DOHH2 (cell line): ENCODE results near the gene FAM76B.

Experiments
- EZH2phosphoT487 ChIP-seq: fragments of 200-600 bp; sonication (generic); IDR thresholded peaks from 2 replicates; pipeline ENCODE4 v1.6.1; 2017; ENCODE audit warnings: borderline replicate concordance, mild to moderate bottlenecking, antibody characterized with exemption, low read length, moderate library complexity, mixed read lengths
- TF ChIP-seq, protein P1 (sequence below): fragments of 200-600 bp; sonication (generic); IDR thresholded peaks from one replicate; pipeline ENCODE4 v1.5.1; 2014; ENCODE audit warnings: antibody characterized with exemption, mild to moderate bottlenecking, low read depth, low read length; ENCODE audit not compliant: poor library complexity, severe bottlenecking

DNA sequence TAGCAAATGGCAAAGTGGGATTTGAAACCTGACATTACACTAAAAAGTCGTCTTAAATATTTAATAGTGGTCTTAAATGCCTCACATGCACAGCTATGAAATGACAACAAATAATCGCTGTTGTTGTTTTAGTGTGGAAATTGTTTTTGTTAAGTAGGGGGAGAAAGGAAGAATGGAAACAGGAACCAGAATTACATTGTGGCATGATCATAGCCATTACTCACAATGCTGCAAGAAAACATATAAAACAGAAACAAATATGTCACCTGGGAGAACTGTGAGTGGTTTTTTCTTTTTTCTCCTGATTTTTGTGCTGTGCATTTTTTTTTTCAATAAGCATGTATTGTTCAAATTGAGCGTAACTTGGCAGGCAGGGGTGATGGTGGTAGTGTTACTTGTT is 22.9 kb downstream of the FAM76B start:
- TF ChIP-seq, protein P1, sequence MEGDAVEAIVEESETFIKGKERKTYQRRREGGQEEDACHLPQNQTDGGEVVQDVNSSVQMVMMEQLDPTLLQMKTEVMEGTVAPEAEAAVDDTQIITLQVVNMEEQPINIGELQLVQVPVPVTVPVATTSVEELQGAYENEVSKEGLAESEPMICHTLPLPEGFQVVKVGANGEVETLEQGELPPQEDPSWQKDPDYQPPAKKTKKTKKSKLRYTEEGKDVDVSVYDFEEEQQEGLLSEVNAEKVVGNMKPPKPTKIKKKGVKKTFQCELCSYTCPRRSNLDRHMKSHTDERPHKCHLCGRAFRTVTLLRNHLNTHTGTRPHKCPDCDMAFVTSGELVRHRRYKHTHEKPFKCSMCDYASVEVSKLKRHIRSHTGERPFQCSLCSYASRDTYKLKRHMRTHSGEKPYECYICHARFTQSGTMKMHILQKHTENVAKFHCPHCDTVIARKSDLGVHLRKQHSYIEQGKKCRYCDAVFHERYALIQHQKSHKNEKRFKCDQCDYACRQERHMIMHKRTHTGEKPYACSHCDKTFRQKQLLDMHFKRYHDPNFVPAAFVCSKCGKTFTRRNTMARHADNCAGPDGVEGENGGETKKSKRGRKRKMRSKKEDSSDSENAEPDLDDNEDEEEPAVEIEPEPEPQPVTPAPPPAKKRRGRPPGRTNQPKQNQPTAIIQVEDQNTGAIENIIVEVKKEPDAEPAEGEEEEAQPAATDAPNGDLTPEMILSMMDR: no peak
- no peak for TF ChIP-seq EZH2phosphoT487
